ENCODE data around the gene PCGF3. TPM values are rescaled to one million over a fixed set of nuclear protein-coding genes. Genes with fewer than 3 reads are reported as not detected.

Gene PCGF3
- total RNA-seq, 1 donor, result 43.1 TPM

- Histone ChIP-seq H3K36me3 (ENCODE audit: insufficient read depth, low read length) (peaks cover 5% of the 10 kb centered on the region), H4K20me1 (ENCODE audit: insufficient read depth, low read length) (peaks cover 63% of the 10 kb centered on the region), H3K4me2 (ENCODE audit: insufficient read depth, low read length) (no peak overlapping the region), H3K27me3 (ENCODE audit: insufficient read depth, low read length) (no peaks in the 10 kb centered on the region), H3K27ac (ENCODE audit: low read depth, low read length) (no peak overlapping the region), H2AFZ (ENCODE audit: low read length) (no peak overlapping the region), H3K9me3 (ENCODE audit: low read depth, low read length) (no peaks in the 10 kb centered on the region), H3K79me2 (ENCODE audit: insufficient read depth, low read length) (peaks cover 85% of the 10 kb centered on the region), H3K4me1 (ENCODE audit: insufficient read depth, low read length) (peaks cover 10% of the 10 kb centered on the region), H3K4me3 (ENCODE audit: insufficient read depth, low read length) (no peak overlapping the region)
- TF ChIP-seq CTCF (IDR thresholded peaks at IDR 0.05; ENCODE audit: extremely low read depth, low read depth, low read length), result no peak
- DNase-seq (ENCODE audit: insufficient read length, low spot score, missing footprints), result no peak
Measured at GRCh38 chr4:710916-711315, 5.3 kb downstream of the PCGF3 start.

DNA sequence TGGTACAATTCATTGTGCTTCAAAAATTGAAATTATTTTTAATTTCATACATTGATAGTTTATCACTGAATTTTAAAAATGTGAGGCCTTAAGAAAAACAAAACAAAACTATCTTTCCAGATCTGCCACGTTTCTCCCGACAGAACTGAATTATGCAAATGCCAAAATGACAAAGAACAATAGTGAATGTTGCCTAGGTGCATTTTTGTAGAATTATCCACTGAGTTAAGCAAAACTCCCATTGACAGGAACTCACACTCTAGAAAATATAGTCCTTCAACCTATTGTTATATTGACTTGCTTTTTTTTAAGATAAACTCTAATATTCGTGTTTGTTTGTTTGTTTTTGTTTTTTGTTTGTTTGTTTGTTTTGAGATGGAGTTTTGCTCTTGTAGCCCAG, 6.5 kb downstream of the PCGF3 start:
- peaks cover 5% of the 10 kb centered on the region for H3K4me1 ChIP-seq (ENCODE audit: insufficient read depth, low read length)
- no peak for TF ChIP-seq CTCF (IDR thresholded peaks at IDR 0.05; ENCODE audit: extremely low read depth, low read depth, low read length)
- peaks cover 5% of the 10 kb centered on the region for H3K36me3 ChIP-seq (ENCODE audit: insufficient read depth, low read length)
- H2AFZ ChIP-seq (ENCODE audit: low read length), result no peak overlapping the region
- H3K9me3 ChIP-seq (ENCODE audit: low read depth, low read length), result no peaks in the 10 kb centered on the region
- no peak overlapping the region for H3K4me2 ChIP-seq (ENCODE audit: insufficient read depth, low read length)
- H3K27me3 ChIP-seq (ENCODE audit: insufficient read depth, low read length), result no peaks in the 10 kb centered on the region
- H3K79me2 ChIP-seq (ENCODE audit: insufficient read depth, low read length), result peaks cover 80% of the 10 kb centered on the region
- H4K20me1 ChIP-seq (ENCODE audit: insufficient read depth, low read length), result peaks cover 59% of the 10 kb centered on the region
- DNase-seq (ENCODE audit: insufficient read length, low spot score, missing footprints), result no peak
- no peak overlapping the region for H3K27ac ChIP-seq (ENCODE audit: low read depth, low read length)
- H3K4me3 ChIP-seq (ENCODE audit: insufficient read depth, low read length), result no peak overlapping the region

DNA sequence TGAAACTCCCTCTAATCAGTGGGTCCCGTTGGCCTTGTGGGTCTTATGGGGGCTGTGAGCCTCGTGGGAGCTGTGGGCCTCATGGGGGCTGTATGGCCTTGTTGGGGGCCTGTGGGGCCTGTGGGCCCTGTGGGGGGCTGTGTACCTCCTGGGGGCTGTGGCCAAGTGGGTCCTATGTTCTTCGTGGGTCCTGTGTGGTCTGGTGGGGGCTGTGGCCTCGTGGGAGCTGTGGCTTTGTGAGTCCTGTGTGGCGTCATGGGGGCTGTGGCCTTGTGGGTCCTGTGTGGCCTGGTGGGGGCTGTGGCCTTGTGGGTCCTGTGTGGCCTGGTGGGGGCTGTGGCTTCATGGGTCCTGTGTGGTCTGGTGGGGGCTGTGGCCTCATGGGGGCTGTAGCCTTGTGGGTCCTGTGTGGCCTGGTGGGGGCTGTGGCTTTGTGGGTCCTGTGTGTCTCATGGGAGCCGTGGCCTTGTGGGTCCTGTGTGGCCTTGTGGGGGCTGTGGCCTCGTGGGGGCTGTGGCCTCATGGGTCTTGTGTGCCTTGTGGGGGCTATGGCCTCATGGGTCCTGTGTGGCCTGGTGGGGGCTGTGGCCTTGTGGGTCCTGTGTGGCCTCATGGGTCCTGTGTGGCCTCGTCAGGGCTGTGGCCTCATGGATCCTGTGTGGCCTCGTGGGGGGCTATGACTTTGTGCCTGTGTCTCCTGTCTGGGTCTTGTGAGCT, 7.4 kb downstream of the PCGF3 start:
- peaks cover 84% of the 10 kb centered on the region for H3K79me2 ChIP-seq (ENCODE audit: insufficient read depth, low read length)
- no peak for DNase-seq (ENCODE audit: insufficient read length, low spot score, missing footprints)
- H3K27me3 ChIP-seq (ENCODE audit: insufficient read depth, low read length), result no peaks in the 10 kb centered on the region
- no peak for TF ChIP-seq CTCF (IDR thresholded peaks at IDR 0.05; ENCODE audit: extremely low read depth, low read depth, low read length)
- H3K4me1 ChIP-seq (ENCODE audit: insufficient read depth, low read length), result peaks cover 4% of the 10 kb centered on the region
- no peak overlapping the region for H3K27ac ChIP-seq (ENCODE audit: low read depth, low read length)
- H3K9me3 ChIP-seq (ENCODE audit: low read depth, low read length), result no peaks in the 10 kb centered on the region
- H4K20me1 ChIP-seq (ENCODE audit: insufficient read depth, low read length), result peaks cover 66% of the 10 kb centered on the region
- H3K4me2 ChIP-seq (ENCODE audit: insufficient read depth, low read length), result no peak overlapping the region
- H3K4me3 ChIP-seq (ENCODE audit: insufficient read depth, low read length), result no peak overlapping the region
- H2AFZ ChIP-seq (ENCODE audit: low read length), result no peak overlapping the region
- H3K36me3 ChIP-seq (ENCODE audit: insufficient read depth, low read length), result peaks cover 5% of the 10 kb centered on the region

- DNase-seq (ENCODE audit: insufficient read length, low spot score, missing footprints), result no peak
- no peak for TF ChIP-seq CTCF (IDR thresholded peaks at IDR 0.05; ENCODE audit: extremely low read depth, low read depth, low read length)
- Histone ChIP-seq H3K36me3 (ENCODE audit: insufficient read depth, low read length) (peaks cover 5% of the 10 kb centered on the region), H2AFZ (ENCODE audit: low read length) (no peak overlapping the region), H3K27me3 (ENCODE audit: insufficient read depth, low read length) (no peaks in the 10 kb centered on the region), H3K4me3 (ENCODE audit: insufficient read depth, low read length) (no peak overlapping the region), H3K4me1 (ENCODE audit: insufficient read depth, low read length) (peaks cover 4% of the 10 kb centered on the region), H3K4me2 (ENCODE audit: insufficient read depth, low read length) (no peak overlapping the region), H3K9me3 (ENCODE audit: low read depth, low read length) (no peaks in the 10 kb centered on the region), H4K20me1 (ENCODE audit: insufficient read depth, low read length) (peaks cover 64% of the 10 kb centered on the region), H3K27ac (ENCODE audit: low read depth, low read length) (no peak overlapping the region), H3K79me2 (ENCODE audit: insufficient read depth, low read length) (peaks cover 84% of the 10 kb centered on the region)
Measured at GRCh38 chr4:714087-714486, 8.5 kb downstream of the PCGF3 start.

Data from osteoblast (primary cell).